ENCODE results near the gene TSEN54. TPM values are rescaled to one million over a fixed set of nuclear protein-coding genes. Genes with fewer than 3 reads are reported as not detected.
A peak's percentile ranks its signal among the peaks of the same experiment; 100 is the strongest.

The TSEN54 gene
- total RNA-seq, 1 experiment from 2014 or later = 44.5 TPM

DNA sequence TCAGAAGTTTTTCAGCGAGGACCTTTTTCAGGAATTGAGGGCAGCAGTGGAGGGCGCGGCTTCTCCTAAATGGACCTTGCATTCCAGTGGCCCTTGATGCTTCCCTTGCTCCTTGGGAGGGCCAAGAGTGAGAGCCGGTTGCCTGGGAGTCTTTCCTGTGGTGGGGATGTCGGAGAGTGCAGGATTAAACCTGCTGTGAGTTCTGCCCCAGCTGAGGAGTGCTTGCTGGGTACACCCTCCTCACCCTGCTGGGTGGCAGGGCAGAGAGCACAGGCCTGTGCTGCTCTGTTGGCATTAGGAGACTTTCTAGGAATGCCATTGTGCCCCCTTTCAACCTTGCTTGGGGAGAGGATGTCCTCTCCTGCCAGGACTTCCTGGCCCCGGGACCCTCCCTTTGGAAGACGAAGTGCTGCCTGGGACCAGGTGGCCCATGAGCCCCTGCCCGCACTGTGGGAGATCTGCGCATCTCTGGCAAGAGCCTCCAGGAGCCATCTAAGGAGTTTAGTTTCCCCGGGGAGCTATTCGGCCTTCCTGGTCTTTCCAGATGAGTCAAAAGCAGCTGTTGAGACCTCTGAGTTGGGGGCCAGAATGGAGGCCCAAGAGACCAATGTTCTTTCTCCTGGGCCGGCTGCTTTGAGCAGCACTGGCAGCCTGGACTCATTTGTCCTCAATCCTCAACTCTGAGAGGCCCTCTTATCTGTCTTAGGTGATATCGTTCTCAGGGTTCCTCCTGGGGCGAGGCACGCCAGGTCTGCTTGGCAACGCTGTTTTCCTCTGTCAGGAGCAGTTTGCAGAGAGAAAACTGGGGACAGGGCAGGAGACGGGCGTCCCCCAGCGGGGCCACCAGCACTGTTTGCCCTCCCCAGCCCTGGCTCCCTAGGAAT is 14.8 kb downstream of the TSEN54 start:
- Histone ChIP-seq H2BK20ac (ENCODE audit: low read depth, low read length, poor library complexity, severe bottlenecking) (no peak overlapping the region), H3K23me2 (ENCODE audit: insufficient read length, low read depth, low read length, poor library complexity, severe bottlenecking) (peaks cover 6% of the 10 kb centered on the region), H3K4me2 (ENCODE audit: insufficient read depth, insufficient read length, low read length) (no peak overlapping the region), H2AK5ac (ENCODE audit: insufficient read length, low read length) (no peak overlapping the region), H3K4ac (ENCODE audit: low read depth, low read length) (no peak overlapping the region), H2BK5ac (ENCODE audit: insufficient read length, low read length) (no peak overlapping the region), H3K4me1 (ENCODE audit: insufficient read depth, low read length) (no peaks in the 10 kb centered on the region), H4K8ac (replicated peaks; ENCODE audit: insufficient read length, low read depth, low read length) (no peak overlapping the region), H2BK12ac (ENCODE audit: insufficient read length, low read depth, low read length) (peak overlapping the region; percentile 22), H3K23ac (ENCODE audit: insufficient read length, low read depth, low read length) (no peak overlapping the region), H3K14ac (ENCODE audit: insufficient read depth, low read length) (no peak overlapping the region), H4K91ac (ENCODE audit: insufficient read length, low read depth, low read length) (no peak overlapping the region), H3K9ac (ENCODE audit: extremely low read depth, insufficient read length, low read length) (no peak overlapping the region), H2BK120ac (ENCODE audit: low read depth, low read length, poor library complexity, severe bottlenecking) (no peak overlapping the region), H3K79me2 (ENCODE audit: insufficient read depth, low read length) (no peaks in the 10 kb centered on the region), H3K9me3 (ENCODE audit: control insufficient read depth, low read depth, low read length) (no peaks in the 10 kb centered on the region), H2BK15ac (ENCODE audit: low read depth, low read length) (no peak overlapping the region), H3K18ac (ENCODE audit: insufficient read length, low read depth, low read length) (no peak overlapping the region), H3K27ac (ENCODE audit: insufficient read length, low read depth, low read length) (no peak overlapping the region), H4K5ac (ENCODE audit: insufficient read length, low read depth, low read length) (no peak overlapping the region), H3K79me1 (ENCODE audit: insufficient read depth, low read depth, low read length, poor library complexity, severe bottlenecking) (no peaks in the 10 kb centered on the region), H2AFZ (ENCODE audit: low read length) (no peak overlapping the region), H3T11ph (ENCODE audit: low read length) (no peak overlapping the region), H4K20me1 (ENCODE audit: control insufficient read depth, insufficient read depth, insufficient read length) (no peaks in the 10 kb centered on the region), H3K27me3 (ENCODE audit: insufficient read depth, low read length) (no peaks in the 10 kb centered on the region), H3K56ac (ENCODE audit: insufficient read length, low read depth, low read length) (no peak overlapping the region)
- DNase-seq = peak; percentile 40
- TF ChIP-seq, protein P1, sequence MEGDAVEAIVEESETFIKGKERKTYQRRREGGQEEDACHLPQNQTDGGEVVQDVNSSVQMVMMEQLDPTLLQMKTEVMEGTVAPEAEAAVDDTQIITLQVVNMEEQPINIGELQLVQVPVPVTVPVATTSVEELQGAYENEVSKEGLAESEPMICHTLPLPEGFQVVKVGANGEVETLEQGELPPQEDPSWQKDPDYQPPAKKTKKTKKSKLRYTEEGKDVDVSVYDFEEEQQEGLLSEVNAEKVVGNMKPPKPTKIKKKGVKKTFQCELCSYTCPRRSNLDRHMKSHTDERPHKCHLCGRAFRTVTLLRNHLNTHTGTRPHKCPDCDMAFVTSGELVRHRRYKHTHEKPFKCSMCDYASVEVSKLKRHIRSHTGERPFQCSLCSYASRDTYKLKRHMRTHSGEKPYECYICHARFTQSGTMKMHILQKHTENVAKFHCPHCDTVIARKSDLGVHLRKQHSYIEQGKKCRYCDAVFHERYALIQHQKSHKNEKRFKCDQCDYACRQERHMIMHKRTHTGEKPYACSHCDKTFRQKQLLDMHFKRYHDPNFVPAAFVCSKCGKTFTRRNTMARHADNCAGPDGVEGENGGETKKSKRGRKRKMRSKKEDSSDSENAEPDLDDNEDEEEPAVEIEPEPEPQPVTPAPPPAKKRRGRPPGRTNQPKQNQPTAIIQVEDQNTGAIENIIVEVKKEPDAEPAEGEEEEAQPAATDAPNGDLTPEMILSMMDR (conservative IDR thresholded peaks at IDR 0.05) = no peak
- WGBS (ENCODE audit: extremely low coverage, insufficient read length, low lambda C conversion rate) = no CpG with 5 or more reads among the region's 19 CpGs
- Mint-ChIP-seq H3K4me1 (peaks cover 22 to 36% of the 10 kb centered on the region in 2 experiments), H3K27me3 (ENCODE audit: low read depth) (peaks cover 2% of the 10 kb centered on the region; the same call in 1 of the 2 replicates), H3K27ac (peak overlapping the region in 1 of 3 experiments; percentile 84; a peak in 3 of 7 replicates), H3K9me3 (no peaks in the 10 kb centered on the region), H3K4me3 (no peak overlapping the region), H3K36me3 (ENCODE audit: insufficient read depth in 1 of 3, low read depth in 3 of 3) (peaks cover 3 to 18% (median 17%) of the 10 kb centered on the region in 3 experiments; a peak in 6 of 7 replicates)

All from H9 (cell line).